ENCODE data around the gene MERTK. TPM values are rescaled to one million over a fixed set of nuclear protein-coding genes. Genes with fewer than 3 reads are reported as not detected.

MERTK gene
- total RNA-seq, 4 donors from 2014 or later, result 10.6 to 36.6 (median 24.6) TPM

DNA sequence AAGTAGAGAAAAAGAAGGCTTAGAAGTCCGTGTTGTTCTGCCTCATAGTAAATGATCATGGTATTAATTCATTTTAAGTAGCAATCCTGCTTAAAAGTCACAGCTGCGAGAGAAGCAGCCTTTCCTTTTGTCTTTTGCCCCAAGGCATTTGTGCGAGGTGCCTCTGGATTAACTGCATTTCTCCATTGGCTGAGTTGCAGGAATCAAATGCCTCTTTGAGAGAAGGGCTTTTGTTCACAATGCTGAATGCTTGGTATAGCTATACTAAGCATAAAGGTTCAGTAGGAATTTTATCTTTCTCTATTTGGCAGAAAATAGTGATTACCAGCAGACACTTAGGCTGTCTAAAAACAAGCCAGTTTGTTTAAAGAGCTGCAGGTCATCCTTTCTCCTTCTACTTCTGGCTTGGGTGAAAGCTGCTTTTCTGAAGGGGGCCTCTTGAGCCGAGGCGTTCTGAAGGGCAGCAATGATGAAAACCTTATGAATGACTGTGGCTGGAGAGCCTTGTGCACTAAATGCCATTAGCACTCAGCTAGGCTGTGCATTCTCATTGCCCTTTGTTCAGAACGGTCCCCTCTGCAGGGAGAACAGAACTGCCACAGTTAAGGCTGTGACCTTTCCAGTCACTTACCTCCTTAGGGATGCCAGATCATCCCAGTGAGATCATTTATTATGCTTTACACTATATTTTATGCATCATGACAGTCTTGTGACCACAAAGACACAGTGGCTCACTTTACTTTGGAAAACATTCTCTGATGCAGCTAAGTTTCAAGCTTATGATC lies 87.9 kb downstream of the MERTK start:
- intact Hi-C loops (cut with DNase I; ENCODE audit: low total_unique reads), result no loop called here
- TF ChIP-seq, protein P1, sequence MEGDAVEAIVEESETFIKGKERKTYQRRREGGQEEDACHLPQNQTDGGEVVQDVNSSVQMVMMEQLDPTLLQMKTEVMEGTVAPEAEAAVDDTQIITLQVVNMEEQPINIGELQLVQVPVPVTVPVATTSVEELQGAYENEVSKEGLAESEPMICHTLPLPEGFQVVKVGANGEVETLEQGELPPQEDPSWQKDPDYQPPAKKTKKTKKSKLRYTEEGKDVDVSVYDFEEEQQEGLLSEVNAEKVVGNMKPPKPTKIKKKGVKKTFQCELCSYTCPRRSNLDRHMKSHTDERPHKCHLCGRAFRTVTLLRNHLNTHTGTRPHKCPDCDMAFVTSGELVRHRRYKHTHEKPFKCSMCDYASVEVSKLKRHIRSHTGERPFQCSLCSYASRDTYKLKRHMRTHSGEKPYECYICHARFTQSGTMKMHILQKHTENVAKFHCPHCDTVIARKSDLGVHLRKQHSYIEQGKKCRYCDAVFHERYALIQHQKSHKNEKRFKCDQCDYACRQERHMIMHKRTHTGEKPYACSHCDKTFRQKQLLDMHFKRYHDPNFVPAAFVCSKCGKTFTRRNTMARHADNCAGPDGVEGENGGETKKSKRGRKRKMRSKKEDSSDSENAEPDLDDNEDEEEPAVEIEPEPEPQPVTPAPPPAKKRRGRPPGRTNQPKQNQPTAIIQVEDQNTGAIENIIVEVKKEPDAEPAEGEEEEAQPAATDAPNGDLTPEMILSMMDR (IDR thresholded peaks at IDR 0.05), result no peak
- no peak for TF ChIP-seq POLR2A (IDR thresholded peaks at IDR 0.05)
- H3K4me3 ChIP-seq, result no peak overlapping the region

DNA sequence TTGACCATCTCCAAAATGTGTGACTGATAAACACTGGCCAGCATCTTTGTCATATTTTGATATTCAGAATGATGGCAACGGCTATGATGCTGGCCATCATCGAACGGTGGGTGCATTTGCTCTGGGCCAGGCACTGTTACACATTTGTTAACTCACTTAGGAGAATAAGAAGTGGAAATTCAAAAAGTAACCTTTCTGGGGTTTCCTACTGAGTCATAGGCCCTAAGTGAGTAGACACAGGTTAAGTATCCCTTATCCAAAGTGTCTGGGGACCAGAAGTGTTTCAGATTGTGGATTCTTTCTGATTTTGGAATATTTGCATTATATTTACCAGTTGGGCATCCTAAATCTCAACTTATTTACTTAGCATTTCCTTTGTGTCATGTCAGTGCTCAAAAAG lies 92.0 kb downstream of the MERTK start:
- Histone ChIP-seq H3K27ac (no peak overlapping the region), H3K4me3 (no peak overlapping the region), H3K27me3 (no peaks in the 10 kb centered on the region), H3K36me3 (no peaks in the 10 kb centered on the region), H3K4me1 (no peaks in the 10 kb centered on the region), H3K9me3 (no peaks in the 10 kb centered on the region)
- TF ChIP-seq POLR2A (IDR thresholded peaks at IDR 0.05), result no peak
- TF ChIP-seq, protein P1 (IDR thresholded peaks at IDR 0.05), result no peak
- intact Hi-C loops (cut with DNase I; ENCODE audit: low total_unique reads), result no loop called here
- DNase-seq, result no peak

More for the DNA sequence above, 87.9 kb downstream of the MERTK start:
- Histone ChIP-seq H3K4me1 (no peaks in the 10 kb centered on the region), H3K36me3 (no peaks in the 10 kb centered on the region), H3K27me3 (no peaks in the 10 kb centered on the region), H3K27ac (no peak overlapping the region), H3K9me3 (no peaks in the 10 kb centered on the region)
- DNase-seq, result no peak

DNA sequence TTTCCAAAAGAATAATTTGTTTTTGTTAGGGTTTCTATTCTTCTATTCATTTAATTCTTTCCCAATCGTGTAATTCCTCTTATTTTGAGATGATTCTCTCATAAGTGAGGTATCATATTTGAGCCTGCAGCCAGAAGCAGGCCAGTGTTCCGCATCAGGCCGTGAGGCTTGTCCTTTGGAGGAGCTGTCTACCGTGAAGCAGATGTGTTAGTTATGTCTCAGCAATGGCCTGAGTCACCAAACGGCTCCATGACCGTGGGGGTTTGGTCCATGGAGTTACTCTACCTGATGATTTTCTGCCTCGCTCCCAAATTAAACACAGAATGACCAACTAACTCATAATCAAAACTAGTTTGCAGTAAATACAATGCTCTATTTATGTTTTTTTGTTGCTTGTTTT lies 92.4 kb downstream of the MERTK start:
- Histone ChIP-seq H3K9me3 (no peaks in the 10 kb centered on the region), H3K4me3 (no peak overlapping the region), H3K36me3 (no peaks in the 10 kb centered on the region), H3K4me1 (no peaks in the 10 kb centered on the region), H3K27me3 (no peaks in the 10 kb centered on the region), H3K27ac (no peak overlapping the region)
- TF ChIP-seq POLR2A (IDR thresholded peaks at IDR 0.05), result no peak
- TF ChIP-seq, protein P1 (IDR thresholded peaks at IDR 0.05), result no peak
- no peak for DNase-seq
- intact Hi-C loops (cut with DNase I; ENCODE audit: low total_unique reads), result no loop called here

DNA sequence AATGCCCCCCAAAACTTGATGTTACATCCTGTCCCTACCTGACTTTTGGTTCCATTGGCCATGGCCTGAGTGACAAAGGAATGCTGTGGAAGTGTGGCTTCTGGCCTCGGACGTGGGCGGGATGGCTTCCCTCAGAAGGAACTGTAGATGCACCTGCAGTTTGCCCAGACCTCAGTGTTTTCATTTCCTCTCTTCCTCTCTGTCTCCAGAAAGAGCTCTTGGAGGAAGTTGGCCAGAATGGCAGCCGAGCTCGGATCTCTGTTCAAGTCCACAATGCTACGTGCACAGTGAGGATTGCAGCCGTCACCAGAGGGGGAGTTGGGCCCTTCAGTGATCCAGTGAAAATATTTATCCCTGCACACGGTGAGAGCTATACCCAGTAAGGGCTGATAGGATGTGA lies 95.6 kb downstream of the MERTK start:
- Histone ChIP-seq H3K36me3 (no peaks in the 10 kb centered on the region), H3K9me3 (no peaks in the 10 kb centered on the region)

DNA sequence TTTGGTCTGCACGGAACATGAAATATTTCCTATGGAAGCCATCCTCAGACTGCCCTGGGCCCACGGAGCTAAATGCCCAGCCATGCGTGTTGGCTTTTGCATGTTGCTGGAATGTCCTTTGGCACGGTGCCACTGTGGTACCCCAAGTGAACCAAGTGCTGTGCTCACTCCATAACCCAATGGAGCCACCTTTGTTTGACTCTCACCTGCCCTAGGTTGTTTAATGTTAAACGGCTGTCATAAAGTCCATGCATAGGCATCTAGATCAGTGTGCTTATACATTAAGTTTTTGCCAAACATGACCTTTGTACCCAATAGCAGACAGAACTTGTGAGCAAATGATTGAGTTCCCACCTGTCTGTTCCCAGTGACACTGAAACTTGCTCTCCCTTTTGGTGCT lies 96.7 kb downstream of the MERTK start:
- no peak overlapping the region for H3K27ac ChIP-seq
- no peaks in the 10 kb centered on the region for H3K4me1 ChIP-seq
- H3K9me3 ChIP-seq, result no peaks in the 10 kb centered on the region
- H3K36me3 ChIP-seq, result no peaks in the 10 kb centered on the region
- H3K27me3 ChIP-seq, result no peaks in the 10 kb centered on the region
- no peak for DNase-seq
- no peak overlapping the region for H3K4me3 ChIP-seq
- intact Hi-C loops (cut with DNase I; ENCODE audit: low total_unique reads), result no loop called here
- TF ChIP-seq, protein P1 (IDR thresholded peaks at IDR 0.05), result no peak
- no peak for TF ChIP-seq POLR2A (IDR thresholded peaks at IDR 0.05)

More for the DNA sequence above, 95.6 kb downstream of the MERTK start:
- Histone ChIP-seq H3K27me3 (no peaks in the 10 kb centered on the region), H3K4me3 (no peak overlapping the region), H3K4me1 (no peaks in the 10 kb centered on the region), H3K27ac (no peak overlapping the region)
- no peak for DNase-seq
- intact Hi-C loops (cut with DNase I; ENCODE audit: low total_unique reads), result no loop called here
- TF ChIP-seq POLR2A (IDR thresholded peaks at IDR 0.05), result no peak
- TF ChIP-seq, protein P1 (IDR thresholded peaks at IDR 0.05), result no peak
